ENCODE results near the gene TMEM254.

TMEM254 gene

GRCh38 chr10:80140251-80140650, 61.8 kb downstream of the TMEM254 start:
- Histone ChIP-seq H3K27ac (ENCODE audit: extremely low read depth, low read depth, low read length) (no peak overlapping the region), H3K9me3 (ENCODE audit: control insufficient read depth, insufficient read depth, low read depth, low read length) (no peaks in the 10 kb centered on the region), H3K4me3 (ENCODE audit: low read depth, low read length) (no peak overlapping the region), H3K4me1 (ENCODE audit: control insufficient read depth, insufficient read depth, low read length) (peaks cover 2% of the 10 kb centered on the region; the same call in 1 of the 2 replicates), H3K36me3 (ENCODE audit: control insufficient read depth in 2 of 2, insufficient read depth in 1 of 2, low read length in 2 of 2) (no peaks in the 10 kb centered on the region)
- CTCF ChIA-PET: interaction anchor here (1.1 kb wide), 1 partner anchor 11 kb away, joined by 3 read pairs; no protein-coding TSS in a partner anchor
- TF ChIP-seq ZBTB26 (tag by site-specific recombination; optimal IDR thresholded peaks at IDR 0.05): no peak
- TF ChIP-seq ZNF510 (tag by site-specific recombination; IDR thresholded peaks at IDR 0.05; ENCODE audit: insufficient replicate concordance): no peak
- TF ChIP-seq AEBP2 (tag by site-specific recombination; IDR thresholded peaks at IDR 0.05; ENCODE audit: borderline replicate concordance): no peak
- no peak for TF ChIP-seq HOXA7 (CRISPR knock-in tag; IDR thresholded peaks at IDR 0.05; ENCODE audit: borderline replicate concordance)
- TF ChIP-seq ZNF580 (tag by site-specific recombination; IDR thresholded peaks at IDR 0.05): no peak
- TF ChIP-seq SCRT2 (tag by site-specific recombination; IDR thresholded peaks at IDR 0.05): no peak
- TF ChIP-seq WT1 (tag by site-specific recombination; IDR thresholded peaks at IDR 0.05): no peak
- POLR2A ChIA-PET: no interaction called here

- peaks cover 2% of the 10 kb centered on the region; the same call in 1 of the 2 replicates for H3K4me1 ChIP-seq (ENCODE audit: control insufficient read depth, insufficient read depth, low read length)
- no peak overlapping the region for H3K4me3 ChIP-seq (ENCODE audit: low read depth, low read length)
- H3K27ac ChIP-seq (ENCODE audit: extremely low read depth, low read depth, low read length): no peak overlapping the region
- no peaks in the 10 kb centered on the region for H3K36me3 ChIP-seq (ENCODE audit: control insufficient read depth in 2 of 2, insufficient read depth in 1 of 2, low read length in 2 of 2)
- H3K9me3 ChIP-seq (ENCODE audit: control insufficient read depth, insufficient read depth, low read depth, low read length): no peaks in the 10 kb centered on the region
- TF ChIP-seq ELK4 (IDR thresholded peaks at IDR 0.05; ENCODE audit: borderline replicate concordance, low read depth, low read length) (no peak), ZNF140 (tag by site-specific recombination; IDR thresholded peaks at IDR 0.05) (no peak), PRDM2 (tag by site-specific recombination; IDR thresholded peaks at IDR 0.05; ENCODE audit: borderline replicate concordance) (no peak), ZNF510 (tag by site-specific recombination; IDR thresholded peaks at IDR 0.05; ENCODE audit: insufficient replicate concordance) (no peak), ZNF629 (tag by site-specific recombination; IDR thresholded peaks at IDR 0.05) (no peak), KLF8 (tag by site-specific recombination; IDR thresholded peaks at IDR 0.05) (no peak), ZBTB26 (tag by site-specific recombination; optimal IDR thresholded peaks at IDR 0.05) (no peak), ZBTB21 (tag by site-specific recombination; IDR thresholded peaks at IDR 0.05) (no peak), ZSCAN23 (tag by site-specific recombination; IDR thresholded peaks at IDR 0.05) (no peak), RBAK (tag by site-specific recombination; IDR thresholded peaks at IDR 0.05) (no peak), ZEB2 (tag by site-specific recombination; IDR thresholded peaks at IDR 0.05) (no peak), ZNF24 (tag by site-specific recombination; IDR thresholded peaks at IDR 0.05) (no peak), ZNF549 (tag by site-specific recombination; IDR thresholded peaks at IDR 0.05) (no peak), GLI2 (tag by site-specific recombination; IDR thresholded peaks at IDR 0.05; ENCODE audit: borderline replicate concordance, low read depth) (no peak), HOXA7 (CRISPR knock-in tag; IDR thresholded peaks at IDR 0.05; ENCODE audit: borderline replicate concordance) (no peak), ZNF23 (tag by site-specific recombination; IDR thresholded peaks at IDR 0.05; ENCODE audit: borderline replicate concordance) (no peak), IKZF3 (tag by site-specific recombination; IDR thresholded peaks at IDR 0.05) (no peak)
- CTCF ChIA-PET: interaction anchor here (1.0 to 2.9 kb wide), 5 partner anchors 9 to 79 kb away, joined by 3 to 43 read pairs (median 6); no protein-coding TSS in a partner anchor
- POLR2A ChIA-PET: no interaction called here
Measured at GRCh38 chr10:80141696-80142460, 63.4 kb downstream of the TMEM254 start.

Data from HEK293 (cell line).